NCI-H2227 treated with DMSO at 0.1 percent for 48 hours (cell line): Measurements from ENCODE around the gene LSM14A.

Experiments used
- DNase-seq: peaks from one replicate; lab custom pipeline; 2025; lab: John Stamatoyannopoulos, UW

Gene LSM14A

GRCh38 chr19:34256835-34257558 is 84.7 kb downstream of the LSM14A start:
- DNase-seq: no peak

DNA sequence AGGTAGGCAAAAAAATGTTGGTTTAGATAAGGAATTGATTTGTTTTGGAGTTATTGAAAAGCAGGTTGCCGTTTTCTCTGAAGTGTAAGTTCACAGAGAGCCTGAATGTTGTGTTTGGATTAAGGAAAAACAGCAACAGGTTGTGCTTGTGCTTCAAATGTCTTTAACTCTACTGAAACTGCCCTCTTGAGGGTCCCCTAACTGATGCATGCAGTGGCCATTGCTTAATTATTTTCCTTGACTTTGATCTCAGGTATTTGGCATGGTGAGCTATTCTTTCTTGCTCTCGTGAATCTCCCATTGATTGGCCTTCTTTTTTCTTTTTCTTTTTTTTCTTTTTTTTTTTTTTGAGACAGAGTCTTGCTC is 85.2 kb downstream of the LSM14A start:
- no peak for DNase-seq

DNA sequence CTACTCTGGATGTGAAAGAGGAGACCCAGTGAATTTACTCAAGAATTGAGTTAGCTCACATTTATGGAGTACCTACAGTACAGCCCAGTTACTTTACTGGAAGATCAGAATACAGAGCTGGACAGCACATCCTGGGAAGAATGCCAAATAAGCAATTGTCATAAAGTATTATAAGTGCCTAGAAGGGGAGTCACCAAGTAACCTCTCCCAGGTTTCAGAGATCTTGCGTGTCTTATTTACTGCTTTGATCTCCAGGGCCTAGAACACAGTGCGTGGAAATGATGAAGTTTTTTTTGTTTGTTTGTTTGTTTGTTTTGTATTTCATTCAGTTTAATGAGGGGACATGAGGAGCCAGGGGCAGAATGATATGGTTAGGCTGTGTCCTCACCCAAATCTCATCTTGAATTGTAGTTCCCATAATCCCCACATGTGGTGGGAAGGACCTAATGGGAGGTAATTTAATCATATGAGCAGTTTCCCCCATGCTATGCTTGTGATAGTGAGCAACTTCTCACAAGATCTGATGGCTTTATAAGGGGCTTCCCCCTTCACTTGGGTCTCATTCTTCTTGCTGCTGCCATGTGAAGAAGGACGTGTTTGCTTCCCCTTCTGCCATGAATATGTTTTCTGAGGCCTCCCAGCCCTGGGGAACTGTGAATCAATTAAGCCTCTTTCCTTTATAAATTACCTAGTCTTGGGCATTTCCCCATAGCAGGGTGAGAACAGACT is 87.2 kb downstream of the LSM14A start:
- DNase-seq: no peak

GRCh38 chr19:34260771-34261173 is 88.5 kb downstream of the LSM14A start:
- no peak for DNase-seq

DNA sequence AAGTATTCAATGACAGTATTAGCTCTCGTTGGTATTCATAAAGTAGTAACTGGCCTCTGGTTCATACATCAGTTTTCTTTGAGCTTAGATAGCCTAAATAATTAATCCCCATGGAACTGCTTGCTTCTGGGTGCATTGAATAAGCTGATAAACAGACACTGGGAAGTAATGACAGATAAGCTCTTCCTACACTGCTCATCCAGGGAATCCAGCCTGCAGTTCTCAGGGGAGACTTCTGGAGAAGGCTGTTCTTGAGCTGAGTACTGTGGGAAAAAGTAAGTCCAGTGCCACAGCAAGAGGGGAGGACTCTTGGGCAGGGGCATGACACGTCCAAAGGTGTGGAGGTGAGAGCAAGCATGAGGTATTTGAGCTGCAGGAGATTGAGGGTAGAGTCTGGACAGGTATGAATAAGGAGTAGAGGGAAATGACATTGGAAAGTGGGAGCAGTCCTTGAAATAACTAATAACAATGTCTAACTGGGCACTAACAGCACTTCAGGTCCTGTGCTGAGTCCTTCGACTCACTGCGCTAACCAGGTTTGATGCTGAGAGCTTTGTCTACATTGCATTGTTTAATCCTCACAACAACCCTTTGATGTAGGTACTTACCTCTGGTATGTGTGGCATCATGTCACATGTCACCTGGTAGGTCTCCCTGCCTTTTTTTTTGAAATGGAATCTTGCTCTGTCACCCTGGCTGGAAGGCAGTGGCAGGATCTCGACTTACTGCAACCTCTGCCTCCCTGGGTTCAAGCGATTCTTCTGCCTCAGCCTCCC is 89.2 kb downstream of the LSM14A start:
- no peak for DNase-seq

DNA sequence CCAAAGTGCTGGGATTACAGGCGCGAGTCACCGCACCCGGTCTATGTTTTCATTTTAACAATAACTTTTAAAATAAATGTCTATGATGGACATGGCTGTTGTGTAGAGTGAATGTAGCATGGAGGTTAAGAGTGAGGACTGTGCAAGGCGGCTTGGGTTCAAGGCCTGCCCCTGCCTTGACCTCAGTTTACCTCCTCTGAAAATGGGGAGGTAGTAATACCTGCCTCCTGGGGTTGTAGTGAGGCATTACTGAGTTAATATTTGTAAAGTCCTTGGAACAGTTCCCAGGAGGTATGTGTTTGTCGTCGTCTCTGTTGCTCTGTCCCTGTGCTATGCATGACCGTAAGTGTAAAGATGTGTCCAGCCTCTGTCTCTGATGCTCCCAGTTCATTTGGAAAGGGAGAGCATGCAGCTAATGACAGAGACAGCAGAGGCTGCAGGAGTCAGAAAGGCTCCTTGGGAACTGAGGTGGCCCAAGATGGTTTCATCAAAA is 91.5 kb downstream of the LSM14A start:
- DNase-seq: no peak

GRCh38 chr19:34265221-34265650 is 92.9 kb downstream of the LSM14A start:
- no peak for DNase-seq

DNA sequence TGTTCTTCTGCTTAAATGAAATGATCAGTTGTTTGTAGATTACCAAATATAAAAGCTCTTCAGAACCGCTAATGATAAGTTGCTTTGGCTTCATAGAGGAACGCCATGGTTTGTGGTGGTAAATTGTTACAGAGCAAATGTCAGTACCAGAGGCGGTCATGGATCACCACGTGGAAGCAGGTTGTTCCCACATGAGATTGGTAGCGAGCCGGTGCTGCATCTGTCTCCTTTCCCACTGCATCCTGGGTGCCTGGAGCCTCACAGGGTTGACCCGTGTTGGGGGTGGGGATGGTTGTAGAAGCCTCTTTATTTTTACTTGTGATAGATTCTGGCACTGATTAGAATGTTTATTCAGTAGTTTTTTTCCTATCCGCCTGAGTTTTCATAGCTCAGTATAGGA is 96.8 kb downstream of the LSM14A start:
- DNase-seq: no peak

DNA sequence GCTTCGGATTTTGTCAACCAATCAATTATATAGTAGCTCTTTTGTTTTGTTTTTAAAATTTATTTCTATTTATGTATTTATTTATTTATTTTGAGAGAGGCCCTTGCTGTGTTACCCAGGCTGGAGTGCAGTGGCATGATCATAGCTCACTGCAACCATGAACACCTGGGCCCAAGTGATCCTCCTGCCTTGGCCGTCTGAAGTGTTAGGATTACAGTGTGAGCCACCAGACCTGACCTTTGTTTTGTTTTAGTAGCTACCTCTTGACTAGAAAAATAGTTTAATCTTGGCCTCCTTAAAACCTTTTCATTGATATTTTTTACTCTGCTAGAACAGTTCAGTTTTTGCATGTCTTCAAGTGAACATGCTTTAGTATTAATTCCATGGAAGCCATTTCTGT is 97.2 kb downstream of the LSM14A start:
- no peak for DNase-seq

GRCh38 chr19:34269968-34270621 is 97.8 kb downstream of the LSM14A start:
- DNase-seq: peak; percentile 68

DNA sequence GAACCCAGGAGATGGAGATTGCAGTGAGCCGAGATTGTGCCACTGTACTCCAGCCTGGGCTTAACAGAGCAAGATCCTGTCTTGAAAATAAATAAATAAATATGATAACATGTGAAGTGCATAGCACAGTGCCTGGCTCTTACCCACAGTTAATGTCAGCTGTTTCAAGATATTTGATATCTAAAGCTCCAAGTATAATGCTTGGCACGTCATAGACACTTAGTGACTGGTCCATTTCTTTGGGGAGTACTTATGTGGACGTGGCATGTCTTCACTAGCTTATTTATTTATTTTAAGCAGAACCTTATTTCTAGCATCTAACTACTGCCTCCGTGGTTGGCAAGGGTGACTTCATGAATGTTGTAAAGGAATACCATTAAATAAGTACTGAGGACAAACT is 100.8 kb downstream of the LSM14A start:
- DNase-seq: no peak

DNA sequence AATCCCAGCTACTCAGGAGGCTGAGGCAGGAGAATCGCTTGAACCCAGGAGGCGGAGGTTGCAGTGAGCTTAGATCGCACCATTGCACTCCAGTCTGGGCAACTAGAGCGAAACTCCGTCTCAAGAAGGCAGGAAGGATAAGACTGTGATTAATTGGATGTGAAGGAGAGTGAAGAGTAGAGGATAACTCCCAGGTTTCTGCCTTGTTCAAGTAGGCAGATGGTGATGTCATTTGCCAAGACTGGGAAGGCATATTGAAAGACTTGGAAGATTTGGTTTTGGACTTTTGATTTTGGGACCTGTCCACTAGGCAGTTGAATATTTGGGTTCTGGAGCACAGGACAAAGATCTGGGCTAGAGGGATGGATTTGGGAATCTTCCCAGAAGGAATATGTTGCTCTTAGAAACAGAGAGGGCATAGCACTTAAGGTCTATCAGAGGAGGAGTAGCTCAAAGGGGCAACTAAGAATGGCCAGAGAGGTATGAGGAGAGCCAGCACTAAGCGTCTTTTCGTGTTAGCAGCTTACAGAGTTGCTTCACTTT is 102.1 kb downstream of the LSM14A start:
- no peak for DNase-seq

DNA sequence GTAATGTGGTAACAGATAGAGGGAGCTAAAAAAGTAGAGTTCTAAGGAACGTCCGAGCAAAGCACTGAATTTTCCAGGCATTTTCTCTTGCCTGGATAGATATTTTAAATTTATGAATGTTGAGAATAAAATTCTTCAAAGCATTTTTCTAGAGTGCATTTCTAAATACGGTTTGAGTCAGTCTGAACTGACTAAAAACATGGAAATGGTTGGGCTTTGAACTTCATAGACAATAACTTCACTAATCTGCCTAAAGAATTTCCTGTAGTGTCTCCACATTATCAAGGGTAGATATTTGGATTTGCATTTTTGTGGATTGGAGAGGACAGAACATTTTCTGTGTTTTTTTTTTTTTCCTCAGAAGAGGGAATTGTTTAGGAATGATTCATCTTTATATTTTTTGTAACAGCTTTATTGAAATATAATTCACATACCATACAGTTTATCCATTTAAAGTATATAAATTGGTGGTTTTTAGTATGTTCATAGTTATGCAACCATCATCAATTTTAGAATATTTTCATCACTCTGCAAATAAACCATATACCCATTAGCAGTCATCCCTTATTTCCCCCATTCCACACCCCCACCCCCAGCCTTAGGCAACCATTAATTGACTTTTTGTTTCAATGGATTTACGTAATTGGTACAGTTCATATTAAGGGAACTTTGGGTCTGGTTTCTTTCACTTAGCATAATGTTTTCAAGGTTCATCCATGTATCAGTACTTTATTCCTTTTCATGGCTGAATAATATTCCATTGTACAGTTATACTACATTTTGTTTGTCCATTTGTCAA is 102.7 kb downstream of the LSM14A start:
- DNase-seq: no peak

DNA sequence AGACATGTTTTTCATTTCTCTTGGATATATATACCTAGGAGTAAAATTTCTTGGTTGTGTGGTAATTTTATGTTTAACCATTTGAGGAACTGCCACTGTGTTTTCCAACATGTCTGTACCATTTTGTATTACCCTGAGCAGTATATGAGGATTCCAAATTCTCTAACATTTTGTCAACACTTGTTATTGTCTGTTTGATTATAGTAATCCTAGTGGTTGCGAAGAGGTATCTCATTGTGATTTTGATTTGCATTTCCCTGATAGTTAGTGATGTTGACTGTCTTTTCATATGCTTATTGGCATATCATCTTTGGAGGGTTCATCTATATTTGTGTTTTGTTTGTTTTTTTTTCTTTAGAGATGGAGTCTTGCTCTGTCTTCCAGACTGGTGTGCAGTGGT is 103.4 kb downstream of the LSM14A start:
- DNase-seq: no peak

DNA sequence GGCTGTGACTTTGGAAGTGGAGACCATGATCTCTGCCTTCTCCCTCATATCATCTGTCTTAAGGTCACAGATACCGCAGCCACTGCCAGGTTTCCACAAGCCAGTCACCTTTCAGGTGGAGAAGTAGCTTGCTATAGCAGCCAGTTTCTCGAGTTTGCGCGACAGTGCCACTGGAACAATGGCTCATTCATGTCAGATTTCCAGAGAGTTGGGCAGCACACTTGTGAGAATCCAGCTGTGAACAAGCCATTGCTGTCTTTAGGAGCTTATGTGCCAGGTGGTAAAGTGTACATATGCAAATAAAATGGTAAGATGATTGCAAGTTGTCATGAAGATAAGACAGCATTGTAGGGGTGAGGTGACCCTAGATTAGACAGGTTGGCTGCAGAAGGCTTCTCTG is 104.3 kb downstream of the LSM14A start:
- no peak for DNase-seq

GRCh38 chr19:34277244-34277643 is 104.9 kb downstream of the LSM14A start:
- no peak for DNase-seq

GRCh38 chr19:34278783-34279182 is 106.5 kb downstream of the LSM14A start:
- no peak for DNase-seq
